Adrenal gland (tissue), 5 donors: Measurements from ENCODE around the gene AFAP1.

Experiments used
- CTCF ChIP-seq, 6 experiments: fragments of 450-650 bp in 4 of 6; fragments of 200-600 bp in 2 of 6; sonication (generic) in 1 of 6; IDR thresholded peaks; 1 replicate in 5 of 6; 2 replicates in 1 of 6; pipeline versions ENCODE4 v1.5.1 to v1.8.0; 2016 to 2021; ENCODE audit warnings: antibody characterized with exemption in 6 of 6, mild to moderate bottlenecking in 2 of 6, moderate library complexity in 1 of 6
- POLR2A ChIP-seq, 2 donors: fragments of 450-650 bp; IDR thresholded peaks; one replicate each; pipeline ENCODE4 v1.6.1; 2017; ENCODE audit warnings: antibody characterized with exemption in 2 of 2, mild to moderate bottlenecking in 2 of 2, moderate library complexity in 1 of 2
- donor health status: DM: no; HTN: no; CAD: no.

GRCh38 chr4:7793186-7793585 is 146.5 kb downstream of the AFAP1 start:
- TF ChIP-seq CTCF (IDR thresholded peaks at IDR 0.05) (no peak), POLR2A (IDR thresholded peaks at IDR 0.05) (no peak)
